ENCODE results near the gene COG7.
A peak's percentile ranks its signal among the peaks of the same experiment; 100 is the strongest.
"Not testable (repeated sequence)": the region's sequence is repeated elsewhere in the genome, so short reads cannot be mapped to it uniquely, and the experiment has no call there.

The COG7 gene

DNA sequence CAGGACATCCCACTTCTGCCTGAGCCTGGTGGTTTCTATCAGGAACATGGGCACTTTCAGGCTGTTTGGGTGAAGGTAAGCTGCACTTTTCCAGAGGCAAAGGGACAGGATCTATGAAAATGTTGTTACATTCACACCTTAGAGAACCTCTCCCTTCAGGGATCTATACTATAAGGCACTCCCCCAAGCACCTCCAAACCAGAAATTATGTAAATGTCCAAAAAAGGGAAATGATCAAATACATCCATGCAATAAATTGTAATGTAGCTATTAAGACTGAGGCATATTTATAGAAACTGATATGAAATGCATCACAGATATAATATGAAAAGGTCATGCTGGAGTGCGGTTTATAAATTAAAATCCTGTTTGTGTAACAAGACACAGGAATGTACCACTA is 23.3 kb upstream of the COG7 start:
- Histone ChIP-seq H3K9me3 (ENCODE audit: control insufficient read depth, low read length) (no peaks in the 10 kb centered on the region), H3K36me3 (ENCODE audit: control insufficient read depth, insufficient read depth, low read length) (peaks cover 88% of the 10 kb centered on the region), H3K27ac (ENCODE audit: low read depth, low read length, severe bottlenecking) (no peak overlapping the region), H3K4me3 (ENCODE audit: extremely low read depth, insufficient read depth, low read length, poor library complexity, severe bottlenecking) (no peak overlapping the region), H3K4me1 (ENCODE audit: control insufficient read depth, insufficient read depth, low read length, poor library complexity, severe bottlenecking) (no peaks in the 10 kb centered on the region)
- no CpG with 5 or more reads among the region's 1 CpG for WGBS, 2 experiments (ENCODE audit: insufficient coverage in 2 of 2)

- Histone ChIP-seq H3K4me3 (ENCODE audit: extremely low read depth, insufficient read depth, low read length, poor library complexity, severe bottlenecking) (no peak overlapping the region), H3K4me1 (ENCODE audit: control insufficient read depth, insufficient read depth, low read length, poor library complexity, severe bottlenecking) (no peaks in the 10 kb centered on the region), H3K27ac (ENCODE audit: low read depth, low read length, severe bottlenecking) (no peak overlapping the region), H3K9me3 (ENCODE audit: control insufficient read depth, low read length) (no peaks in the 10 kb centered on the region), H3K36me3 (ENCODE audit: control insufficient read depth, insufficient read depth, low read length) (peaks cover 80% of the 10 kb centered on the region)
- 85 to 91% methylated on average over 6 of the region's 6 CpGs for WGBS, 2 experiments (ENCODE audit: insufficient coverage in 2 of 2)
Measured at GRCh38 chr16:23469814-23470213, 16.8 kb upstream of the COG7 start.

- H3K36me3 ChIP-seq (ENCODE audit: control insufficient read depth, insufficient read depth, low read length), result peaks cover 75% of the 10 kb centered on the region
- 95 to 100% methylated on average over 2 of the region's 4 CpGs for WGBS, 2 experiments (ENCODE audit: insufficient coverage in 2 of 2)
Measured at GRCh38 chr16:23466162-23466885, 13.3 kb upstream of the COG7 start.

GRCh38 chr16:23465179-23465578 is 12.2 kb upstream of the COG7 start:
- H3K27ac ChIP-seq (ENCODE audit: low read depth, low read length, severe bottlenecking), result no peak overlapping the region
- WGBS, 2 experiments (ENCODE audit: insufficient coverage in 2 of 2), result 88 to 94% methylated on average over 2 of the region's 2 CpGs
- no peak overlapping the region for H3K4me3 ChIP-seq (ENCODE audit: extremely low read depth, insufficient read depth, low read length, poor library complexity, severe bottlenecking)
- no peaks in the 10 kb centered on the region for H3K9me3 ChIP-seq (ENCODE audit: control insufficient read depth, low read length)
- no peaks in the 10 kb centered on the region for H3K4me1 ChIP-seq (ENCODE audit: control insufficient read depth, insufficient read depth, low read length, poor library complexity, severe bottlenecking)
- H3K36me3 ChIP-seq (ENCODE audit: control insufficient read depth, insufficient read depth, low read length), result peaks cover 80% of the 10 kb centered on the region

More at GRCh38 chr16:23466162-23466885, 13.3 kb upstream of the COG7 start:
- Histone ChIP-seq H3K4me3 (ENCODE audit: extremely low read depth, insufficient read depth, low read length, poor library complexity, severe bottlenecking) (no peak overlapping the region), H3K27ac (ENCODE audit: low read depth, low read length, severe bottlenecking) (no peak overlapping the region), H3K4me1 (ENCODE audit: control insufficient read depth, insufficient read depth, low read length, poor library complexity, severe bottlenecking) (no peaks in the 10 kb centered on the region), H3K9me3 (ENCODE audit: control insufficient read depth, low read length) (no peaks in the 10 kb centered on the region)

- no peak overlapping the region for H3K4me3 ChIP-seq (ENCODE audit: extremely low read depth, insufficient read depth, low read length, poor library complexity, severe bottlenecking)
- no peak overlapping the region for H3K27ac ChIP-seq (ENCODE audit: low read depth, low read length, severe bottlenecking)
- H3K9me3 ChIP-seq (ENCODE audit: control insufficient read depth, low read length), result no peaks in the 10 kb centered on the region
- WGBS, 2 experiments (ENCODE audit: insufficient coverage in 2 of 2), result 100% methylated on average over 1 of the region's 1 CpG
- H3K4me1 ChIP-seq (ENCODE audit: control insufficient read depth, insufficient read depth, low read length, poor library complexity, severe bottlenecking), result no peaks in the 10 kb centered on the region
- peaks cover 75% of the 10 kb centered on the region for H3K36me3 ChIP-seq (ENCODE audit: control insufficient read depth, insufficient read depth, low read length)
Measured at GRCh38 chr16:23464196-23464595, 11.2 kb upstream of the COG7 start.

DNA sequence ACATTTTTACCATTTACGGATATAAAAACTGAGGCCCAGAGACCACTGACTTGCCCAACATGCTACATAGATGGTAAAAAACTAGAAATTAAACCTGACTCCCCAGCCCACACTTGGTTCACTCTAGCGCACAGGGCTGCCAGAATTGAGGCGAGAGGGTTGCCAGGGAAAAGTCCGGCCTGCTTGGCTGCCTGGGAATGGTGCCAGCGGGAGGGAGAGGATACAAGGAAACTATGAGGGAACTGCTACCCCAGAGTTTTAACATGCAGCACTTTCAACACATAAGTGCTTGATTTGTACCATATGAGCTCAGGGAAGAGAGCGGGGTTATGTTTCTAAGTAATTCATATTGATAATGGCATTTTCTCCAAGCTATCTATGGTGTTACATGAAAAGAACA is 10.0 kb upstream of the COG7 start:
- not testable (repeated sequence) for H3K4me1 ChIP-seq (ENCODE audit: control insufficient read depth, insufficient read depth, low read length, poor library complexity, severe bottlenecking); H3K27ac ChIP-seq (ENCODE audit: low read depth, low read length, severe bottlenecking); H3K9me3 ChIP-seq (ENCODE audit: control insufficient read depth, low read length); H3K4me3 ChIP-seq (ENCODE audit: extremely low read depth, insufficient read depth, low read length, poor library complexity, severe bottlenecking)
- 91% methylated on average over 3 of the region's 6 CpGs; no CpG with 5 or more reads in 1 of the 2 experiments for WGBS, 2 experiments (ENCODE audit: insufficient coverage in 2 of 2)
- peaks cover 67% of the 10 kb centered on the region for H3K36me3 ChIP-seq (ENCODE audit: control insufficient read depth, insufficient read depth, low read length)

DNA sequence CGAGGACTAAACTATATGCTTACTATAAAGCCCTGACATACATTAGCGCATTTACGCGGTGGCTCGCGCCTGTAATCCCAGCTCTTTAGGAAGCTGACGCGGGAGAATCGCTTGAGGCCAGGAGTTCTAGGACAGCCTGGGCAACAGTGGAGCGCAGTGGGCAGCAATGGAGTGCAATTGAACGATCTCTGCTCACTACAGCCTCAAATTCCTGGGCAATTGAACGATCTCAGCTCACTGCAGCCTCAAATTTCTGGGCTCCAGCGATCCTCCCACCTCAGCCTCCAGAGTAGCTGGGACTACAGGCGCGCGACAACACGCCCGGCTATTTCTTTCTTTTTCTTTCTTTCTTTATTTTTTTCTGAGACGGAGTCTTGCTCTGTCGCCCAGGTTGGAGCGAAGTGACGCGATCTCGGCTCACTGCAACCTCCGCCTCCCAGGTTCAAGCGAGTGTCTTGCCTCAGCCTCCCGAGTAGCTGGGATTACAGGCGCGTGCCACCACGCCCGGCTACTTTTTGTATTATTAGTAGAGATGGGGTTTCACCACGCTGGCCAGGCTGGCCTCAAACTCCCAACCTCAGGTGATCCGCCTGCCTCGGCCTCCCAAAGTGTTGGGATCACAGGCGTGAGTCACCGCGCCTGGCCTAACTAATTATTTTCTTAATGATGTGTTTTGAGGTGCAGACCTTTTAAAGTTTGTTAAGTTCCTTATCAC is 506 bp upstream of the COG7 start:
- H3K27ac ChIP-seq (ENCODE audit: low read depth, low read length, severe bottlenecking), result peak overlapping the region; percentile 45
- H3K4me1 ChIP-seq (ENCODE audit: control insufficient read depth, insufficient read depth, low read length, poor library complexity, severe bottlenecking), result no peaks in the 10 kb centered on the region
- H3K9me3 ChIP-seq (ENCODE audit: control insufficient read depth, low read length), result no peaks in the 10 kb centered on the region
- peak overlapping the region; percentile 81 for H3K4me3 ChIP-seq (ENCODE audit: extremely low read depth, insufficient read depth, low read length, poor library complexity, severe bottlenecking)
- 36 to 49% methylated on average over 18 to 26 of the region's 37 CpGs for WGBS, 2 experiments (ENCODE audit: insufficient coverage in 2 of 2)
- peaks cover 17% of the 10 kb centered on the region for H3K36me3 ChIP-seq (ENCODE audit: control insufficient read depth, insufficient read depth, low read length)

GRCh38 chr16:23452221-23452571 is 793 bp downstream of the COG7 start:
- Histone ChIP-seq H3K9me3 (ENCODE audit: control insufficient read depth, low read length) (no peaks in the 10 kb centered on the region), H3K36me3 (ENCODE audit: control insufficient read depth, insufficient read depth, low read length) (peaks cover 10% of the 10 kb centered on the region), H3K4me3 (ENCODE audit: extremely low read depth, insufficient read depth, low read length, poor library complexity, severe bottlenecking) (peak overlapping the region; percentile 81), H3K27ac (ENCODE audit: low read depth, low read length, severe bottlenecking) (peak overlapping the region; percentile 65), H3K4me1 (ENCODE audit: control insufficient read depth, insufficient read depth, low read length, poor library complexity, severe bottlenecking) (no peaks in the 10 kb centered on the region)
- 2 to 15% methylated on average over 4 to 7 of the region's 10 CpGs for WGBS, 2 experiments (ENCODE audit: insufficient coverage in 2 of 2)

- Histone ChIP-seq H3K4me3 (ENCODE audit: extremely low read depth, insufficient read depth, low read length, poor library complexity, severe bottlenecking) (no peak overlapping the region), H3K36me3 (ENCODE audit: control insufficient read depth, insufficient read depth, low read length) (peaks cover 26% of the 10 kb centered on the region), H3K9me3 (ENCODE audit: control insufficient read depth, low read length) (no peaks in the 10 kb centered on the region), H3K27ac (ENCODE audit: low read depth, low read length, severe bottlenecking) (no peak overlapping the region), H3K4me1 (ENCODE audit: control insufficient read depth, insufficient read depth, low read length, poor library complexity, severe bottlenecking) (no peaks in the 10 kb centered on the region)
- 80 to 84% methylated on average over 1 to 2 of the region's 4 CpGs for WGBS, 2 experiments (ENCODE audit: insufficient coverage in 2 of 2)
Measured at GRCh38 chr16:23448392-23448791, 4.6 kb downstream of the COG7 start.

DNA sequence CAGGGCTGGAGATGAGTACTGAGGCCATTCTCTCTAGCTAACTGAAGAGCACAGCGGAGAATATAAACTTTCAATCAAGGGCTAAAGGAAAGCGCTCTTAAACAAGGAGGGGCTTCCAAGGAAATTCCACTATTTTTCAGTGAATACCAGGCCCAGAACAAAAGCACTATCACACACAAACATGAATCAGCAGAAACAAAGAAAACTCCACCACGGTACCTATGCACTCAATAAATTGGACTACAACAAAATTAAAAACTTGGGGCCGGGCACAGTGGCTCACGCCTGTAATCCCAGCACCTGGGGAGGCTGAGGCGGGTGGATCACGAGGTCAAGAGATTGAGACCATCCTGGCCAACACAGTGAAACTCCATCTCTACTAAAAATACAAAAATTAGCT is 15.4 kb downstream of the COG7 start:
- WGBS, 2 experiments (ENCODE audit: insufficient coverage in 2 of 2), result 92 to 100% methylated on average over 3 to 5 of the region's 7 CpGs
- H3K4me1 ChIP-seq (ENCODE audit: control insufficient read depth, insufficient read depth, low read length, poor library complexity, severe bottlenecking); H3K9me3 ChIP-seq (ENCODE audit: control insufficient read depth, low read length); H3K27ac ChIP-seq (ENCODE audit: low read depth, low read length, severe bottlenecking); H3K4me3 ChIP-seq (ENCODE audit: extremely low read depth, insufficient read depth, low read length, poor library complexity, severe bottlenecking): not testable (repeated sequence)
- peaks cover 62% of the 10 kb centered on the region for H3K36me3 ChIP-seq (ENCODE audit: control insufficient read depth, insufficient read depth, low read length)

DNA sequence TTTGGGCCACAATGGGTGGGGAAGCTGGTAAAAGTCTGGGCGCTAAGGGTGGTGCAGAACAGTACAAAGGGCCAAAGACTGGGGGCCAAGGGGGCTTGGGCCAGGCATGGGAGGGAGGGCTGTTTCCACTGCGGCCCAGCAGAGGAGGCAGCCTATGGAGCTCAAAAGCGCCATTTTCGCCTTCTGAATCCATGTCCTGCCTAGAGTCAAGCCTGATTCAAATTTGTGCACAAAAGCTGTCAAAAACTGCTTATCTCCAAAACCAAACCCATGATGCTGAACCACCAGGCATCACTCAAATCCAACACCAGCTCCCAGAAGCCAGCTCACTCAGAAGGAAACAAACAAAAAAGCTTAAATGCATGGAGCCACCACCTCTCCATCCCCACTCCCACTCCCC is 16.0 kb downstream of the COG7 start:
- Histone ChIP-seq H3K27ac (ENCODE audit: low read depth, low read length, severe bottlenecking) (no peak overlapping the region), H3K9me3 (ENCODE audit: control insufficient read depth, low read length) (no peaks in the 10 kb centered on the region), H3K4me3 (ENCODE audit: extremely low read depth, insufficient read depth, low read length, poor library complexity, severe bottlenecking) (no peak overlapping the region), H3K4me1 (ENCODE audit: control insufficient read depth, insufficient read depth, low read length, poor library complexity, severe bottlenecking) (no peaks in the 10 kb centered on the region), H3K36me3 (ENCODE audit: control insufficient read depth, insufficient read depth, low read length) (peaks cover 57% of the 10 kb centered on the region)
- 85 to 97% methylated on average over 3 of the region's 4 CpGs for WGBS, 2 experiments (ENCODE audit: insufficient coverage in 2 of 2)

Data from mesodermal cell (in vitro differentiated cells).